Heart left ventricle (tissue), 13 donors: ENCODE measurements around the gene VAPA.

Source experiments
- CTCF ChIP-seq, 12 donors: fragments of 200-600 bp; sonication (generic) in 4 of 12; IDR thresholded peaks; one replicate each; pipeline versions ENCODE4 v1.5.0 to v1.8.0; 2018 to 2022; ENCODE audit warnings: antibody characterized with exemption in 12 of 12, mild to moderate bottlenecking in 5 of 12
- POLR2A ChIP-seq, 2 donors: fragments of 450-650 bp; IDR thresholded peaks; one replicate each; pipeline ENCODE4 v1.6.1; 2017; ENCODE audit warnings: antibody characterized with exemption in 2 of 2, mild to moderate bottlenecking in 2 of 2, moderate library complexity in 2 of 2
- donor health status: ischemic (EF 13 %, LVEDD 7.1; RV severe dilation, severe dysfunction).
- donor health status: DM: no; HTN: yes; CAD: no.
- donor health status: DM: no; HTN: no; CAD: no.
- donor health status: ischemic (EF 25% LVEDD 6.9; RV normal size, moderate dysfunction).
- donor health status: ischemic (EF 25% LVEDD 5.7; RV mildly dilated, moderate dysfunction).
- donor health status: ischemic (EF 35%, LVEDD 5.7; RV mildly dilated, moderate dysfunction).
- donor health status: nonischemic (EF 11% LVEDD 7.7; RV severe dilation, severe dysfunction).
- donor health status: DM: yes; HTN: yes; CAD: no.
- donor health status: PGD.
- donor health status: ischemic (EF 29% LVEDD 5.4; RV normal size, mild dysfunction).
- donor health status: nonischemic (EF 23%, LVEDD 6.1; RV moderate dilation, normal function).

- TF ChIP-seq CTCF (IDR thresholded peaks at IDR 0.05), result no peak
- no peak for TF ChIP-seq POLR2A (IDR thresholded peaks at IDR 0.05)
Observed at GRCh38 chr18:10003281-10003680, 89.5 kb downstream of the VAPA start.
